Stomach smooth muscle (tissue), 2 donors: Measurements from ENCODE around the gene MAN1B1.

Experiments
- H3K27ac ChIP-seq: one replicate; pipeline ENCODE4 v1.7.0; 2013; ENCODE audit warnings: mild to moderate bottlenecking, low read length, inconsistent platforms
- H3K27me3 ChIP-seq, 2 donors: one replicate each; pipeline ENCODE4 v1.7.0; 2013; ENCODE audit warnings: low read length in 2 of 2; ENCODE audit not compliant: insufficient read depth in 2 of 2, control insufficient read depth in 1 of 2
- H3K36me3 ChIP-seq, 2 donors: one replicate each; pipeline ENCODE4 v1.7.0; 2013; ENCODE audit warnings: low read length in 2 of 2; ENCODE audit not compliant: control insufficient read depth in 2 of 2, insufficient read depth in 2 of 2
- H3K4me1 ChIP-seq: one replicate; pipeline ENCODE4 v1.7.0; 2013; ENCODE audit warnings: low read length; ENCODE audit not compliant: control insufficient read depth, insufficient read depth
- H3K4me3 ChIP-seq, 2 donors: one replicate each; pipeline ENCODE4 v1.7.0; 2013; ENCODE audit warnings: low read length in 2 of 2
- H3K9ac ChIP-seq, 2 donors: one replicate each; pipeline ENCODE4 v1.7.0; 2013; ENCODE audit warnings: low read length in 2 of 2, mild to moderate bottlenecking in 1 of 2
- H3K9me3 ChIP-seq, 2 donors: one replicate each; pipeline ENCODE4 v1.7.0; 2013; ENCODE audit warnings: low read length in 2 of 2; ENCODE audit not compliant: control insufficient read depth in 2 of 2
- donor health status: healthy.
- donor health status: Pancreatic carcinoma.

The MAN1B1 gene

DNA sequence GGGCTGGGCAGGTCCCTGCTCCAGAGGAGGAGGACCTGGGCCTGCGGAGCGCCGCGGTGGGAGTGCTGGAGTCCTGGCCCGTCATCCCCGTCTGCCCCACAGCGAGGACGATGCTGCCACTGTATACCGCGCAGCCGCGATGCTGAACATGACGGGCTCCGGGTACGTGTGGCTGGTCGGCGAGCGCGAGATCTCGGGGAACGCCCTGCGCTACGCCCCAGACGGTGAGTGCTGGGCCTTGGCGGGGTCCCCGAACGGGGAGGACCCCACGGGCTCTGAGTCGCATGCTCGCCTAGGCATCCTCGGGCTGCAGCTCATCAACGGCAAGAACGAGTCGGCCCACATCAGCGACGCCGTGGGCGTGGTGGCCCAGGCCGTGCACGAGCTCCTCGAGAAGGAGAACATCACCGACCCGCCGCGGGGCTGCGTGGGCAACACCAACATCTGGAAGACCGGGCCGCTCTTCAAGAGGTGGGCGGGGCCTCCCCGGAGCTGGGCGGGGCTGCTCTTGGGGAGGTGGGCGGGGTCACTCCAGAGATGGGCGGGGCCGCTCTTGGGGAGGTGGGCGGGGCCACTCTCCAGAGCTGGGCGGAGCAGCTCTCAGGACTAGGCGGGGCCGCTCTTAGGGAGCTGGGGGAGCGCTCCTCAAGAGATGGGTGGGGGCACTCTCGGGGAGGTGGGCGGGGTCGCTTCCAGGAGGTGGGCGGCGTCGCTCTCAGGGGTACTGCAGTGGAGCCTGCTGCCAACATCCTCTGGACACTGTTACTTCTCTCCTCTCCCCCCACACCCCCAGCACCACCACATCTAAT lies 70.0 kb downstream of the MAN1B1 start:
- Histone ChIP-seq H3K9ac (no peak overlapping the region), H3K27ac (no peak overlapping the region), H3K27me3 (peaks cover 49 to 60% of the 10 kb centered on the region in 2 donors), H3K9me3 (no peaks in the 10 kb centered on the region), H3K36me3 (no peaks in the 10 kb centered on the region), H3K4me3 (peak overlapping the region in 1 of 2 donors; percentile 54), H3K4me1 (peaks cover 5% of the 10 kb centered on the region)

DNA sequence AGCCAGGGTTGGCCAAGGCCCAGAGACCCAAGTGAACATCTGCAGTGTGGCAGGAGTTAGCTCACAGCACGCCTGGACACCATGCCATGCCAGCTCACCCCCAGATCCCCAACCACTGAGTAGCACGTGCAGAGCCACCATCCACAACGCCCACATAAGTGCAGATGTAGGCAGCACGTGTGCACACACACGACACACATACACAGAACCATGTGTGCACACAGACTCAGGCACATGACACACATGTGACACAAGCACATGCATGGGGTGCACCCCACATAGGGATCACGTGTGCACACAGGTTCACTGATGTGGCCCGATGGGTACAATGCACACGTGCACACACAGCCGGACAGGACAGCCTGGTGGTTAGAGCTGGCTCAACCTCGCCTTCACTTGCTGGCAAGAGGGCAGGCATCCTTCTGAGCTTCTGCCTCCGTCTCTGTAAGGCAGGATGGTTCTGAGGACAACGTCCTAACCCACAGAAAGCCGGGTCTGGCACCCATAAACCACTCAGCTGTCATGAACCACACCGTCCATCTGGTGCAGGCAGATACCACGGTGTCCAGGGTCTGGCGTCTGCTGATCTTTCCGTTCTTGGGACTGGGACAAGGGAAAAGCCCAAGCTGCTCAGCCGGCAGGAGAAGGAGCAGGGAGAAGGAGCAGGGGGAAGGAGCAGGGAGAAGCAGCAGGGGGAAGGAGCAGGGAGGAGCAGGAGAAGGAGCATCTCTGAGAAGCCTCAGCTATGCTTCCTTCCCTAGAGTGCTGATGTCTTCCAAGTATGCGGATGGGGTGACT lies 71.0 kb downstream of the MAN1B1 start:
- H3K36me3 ChIP-seq = no peaks in the 10 kb centered on the region
- no peak overlapping the region for H3K27ac ChIP-seq
- no peak overlapping the region for H3K4me3 ChIP-seq
- no peaks in the 10 kb centered on the region for H3K9me3 ChIP-seq
- H3K9ac ChIP-seq = no peak overlapping the region
- peaks cover 52 to 68% of the 10 kb centered on the region in 2 donors for H3K27me3 ChIP-seq
- peaks cover 13% of the 10 kb centered on the region for H3K4me1 ChIP-seq

DNA sequence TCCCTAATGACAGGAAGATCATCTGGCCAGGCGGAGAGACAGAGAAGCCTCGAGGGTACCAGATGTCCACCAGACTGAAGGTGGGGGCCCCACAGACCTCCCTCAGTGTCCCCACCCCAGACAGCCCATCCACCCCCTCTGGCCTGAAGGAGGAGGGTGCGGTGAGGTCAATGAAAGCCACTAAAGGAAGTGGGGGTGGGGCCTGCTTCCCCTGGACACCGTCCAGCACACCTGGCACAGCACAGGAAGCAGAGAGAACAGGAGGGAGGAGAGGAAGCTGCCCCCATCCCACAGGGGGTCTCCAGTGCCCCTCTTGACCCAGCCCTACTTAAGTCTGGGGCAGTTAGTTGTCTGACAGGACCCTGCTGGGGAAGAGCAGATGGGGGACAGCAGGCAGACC lies 71.8 kb downstream of the MAN1B1 start:
- no peaks in the 10 kb centered on the region for H3K36me3 ChIP-seq
- H3K4me1 ChIP-seq = peaks cover 16% of the 10 kb centered on the region
- H3K4me3 ChIP-seq = no peak overlapping the region
- peaks cover 53 to 76% of the 10 kb centered on the region in 2 donors for H3K27me3 ChIP-seq
- no peak overlapping the region for H3K9ac ChIP-seq
- H3K27ac ChIP-seq = no peak overlapping the region
- H3K9me3 ChIP-seq = no peaks in the 10 kb centered on the region
